ENCODE data around the gene KLF1. TPM values are rescaled to one million over a fixed set of nuclear protein-coding genes. Genes with fewer than 3 reads are reported as not detected.

KLF1 gene
- total and polyA plus RNA-seq, 10 of the 15 experiments (the other 5 are each of a cell fraction or from before 2014, with no cell fraction given) = 0.04 to 0.38 (median 0.08) TPM; not detected in 3

- no TSS peak for BruUV-seq (replicated peaks)
- intact Hi-C loops (cut with micrococcal nuclease; ENCODE audit: unreplicated experiment) = no loop called here
- no peak for TF ChIP-seq ATF2 (IDR thresholded peaks at IDR 0.05; ENCODE audit: low read length)
- TF ChIP-seq SKIL (IDR thresholded peaks at IDR 0.05; ENCODE audit: low read depth, poor library complexity, severe bottlenecking) = no peak
- TF ChIP-seq EZH2 (IDR thresholded peaks at IDR 0.05; ENCODE audit: borderline replicate concordance, control insufficient read depth, low read depth, low read length) = no peak
- no peaks in the 10 kb centered on the region; the same call in 1 of the 2 replicates for H4K20me1 ChIP-seq (ENCODE audit: control insufficient read depth, insufficient read depth)
- H3K9me3 ChIP-seq (replicated peaks; ENCODE audit: control insufficient read depth, insufficient read depth, low read length) = no peaks in the 10 kb centered on the region
- ChIA-PET SMC1A (ENCODE audit: uncharacterized antibody, unreplicated experiment) (interaction anchor here (1.2 to 3.2 kb wide), 2 partner anchors 10 to 83 kb away, joined by 3 to 14 read pairs; partner anchors contain the start of gene SYCE2), CTCF (interaction anchor here (1.0 to 2.3 kb wide), 4 partner anchors 15 to 173 kb away, joined by 3 to 11 read pairs (median 6); no protein-coding TSS in a partner anchor), RAD21 (ENCODE audit: unreplicated experiment) (interaction anchor here (1.6 kb wide), 1 partner anchor 10 kb away, joined by 6 read pairs; the partner anchor contains the start of gene SYCE2), POLR2A (interaction anchor here (0.9 kb wide), 1 partner anchor 10 kb away, joined by 3 read pairs; no protein-coding TSS in a partner anchor)
- no peaks in the 10 kb centered on the region for H3K27me3 ChIP-seq (replicated peaks in 1 of 2; ENCODE audit: control insufficient read depth in 2 of 2, insufficient read depth in 2 of 2, low read length in 1 of 2)
- DNase-seq (ENCODE audit: low read depth, low spot score) = no peak
- no peak overlapping the region for H3K9ac ChIP-seq (ENCODE audit: control insufficient read depth, insufficient read depth, low read length)
- H3K79me2 ChIP-seq (ENCODE audit: control insufficient read depth, insufficient read depth, low read length) = peaks cover 32% of the 10 kb centered on the region
- no peak overlapping the region for H3K4me2 ChIP-seq (ENCODE audit: control insufficient read depth, insufficient read depth)
- in situ Hi-C loops (cut with MboI) = no loop called here
- H3K36me3 ChIP-seq (ENCODE audit: control insufficient read depth in 2 of 2, insufficient read depth in 2 of 2, low read length in 1 of 2) = peaks cover 10 to 23% of the 10 kb centered on the region in 2 experiments; a peak in 3 of 4 replicates
- H2AFZ ChIP-seq (ENCODE audit: control insufficient read depth, low read depth, low read length) = no peak overlapping the region
- no peak for ATAC-seq
- FAIRE-seq = no peak
- no peak overlapping the region for H3K27ac ChIP-seq (ENCODE audit: control insufficient read depth, insufficient read depth)
- WGBS (ENCODE audit: insufficient coverage, insufficient replicate concordance, low lambda C conversion rate, missing lambda C conversion rate) = 99% methylated on average over 18 of the region's 19 CpGs
- H3K4me3 ChIP-seq = no peak overlapping the region
- H3K4me1 ChIP-seq (ENCODE audit: control insufficient read depth, insufficient read depth, low read length) = no peaks in the 10 kb centered on the region
Measured at GRCh38 chr19:12930002-12930645, 43.1 kb upstream of the KLF1 start.
